Measurements from ENCODE around the gene PABPC3. TPM values are rescaled to one million over a fixed set of nuclear protein-coding genes. Genes with fewer than 3 reads are reported as not detected.

Gene PABPC3
- total RNA-seq, 6 experiments from 2014 or later, result 0.11 to 0.20 TPM; not detected in 4

DNA sequence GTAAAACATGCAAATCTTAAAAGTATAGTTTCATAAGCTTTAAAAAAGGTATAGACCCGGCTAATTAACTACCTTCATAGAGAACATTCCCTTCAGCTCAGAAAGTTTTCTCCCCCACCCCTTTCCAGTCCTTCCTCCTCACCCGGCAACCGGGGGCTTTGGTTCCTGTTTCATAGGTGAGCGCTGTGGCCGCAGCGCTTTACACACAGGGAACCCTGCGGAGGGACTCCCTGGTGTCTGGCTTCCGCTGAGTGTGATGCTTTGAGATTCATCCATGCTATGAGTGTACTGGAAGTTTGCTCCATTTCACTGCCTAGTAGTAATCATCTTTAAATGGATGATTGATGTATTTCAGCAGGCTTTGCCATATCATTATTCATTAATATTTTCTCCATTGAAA, 26.0 kb upstream of the PABPC3 start:
- ATAC-seq (no peak), DNase-seq (no peak)
- H3K27me3 ChIP-seq, result no peaks in the 10 kb centered on the region
- H3K4me3 ChIP-seq, result no peak overlapping the region
- TF ChIP-seq POLR2A (IDR thresholded peaks at IDR 0.05), result no peak
- TF ChIP-seq, protein P1, sequence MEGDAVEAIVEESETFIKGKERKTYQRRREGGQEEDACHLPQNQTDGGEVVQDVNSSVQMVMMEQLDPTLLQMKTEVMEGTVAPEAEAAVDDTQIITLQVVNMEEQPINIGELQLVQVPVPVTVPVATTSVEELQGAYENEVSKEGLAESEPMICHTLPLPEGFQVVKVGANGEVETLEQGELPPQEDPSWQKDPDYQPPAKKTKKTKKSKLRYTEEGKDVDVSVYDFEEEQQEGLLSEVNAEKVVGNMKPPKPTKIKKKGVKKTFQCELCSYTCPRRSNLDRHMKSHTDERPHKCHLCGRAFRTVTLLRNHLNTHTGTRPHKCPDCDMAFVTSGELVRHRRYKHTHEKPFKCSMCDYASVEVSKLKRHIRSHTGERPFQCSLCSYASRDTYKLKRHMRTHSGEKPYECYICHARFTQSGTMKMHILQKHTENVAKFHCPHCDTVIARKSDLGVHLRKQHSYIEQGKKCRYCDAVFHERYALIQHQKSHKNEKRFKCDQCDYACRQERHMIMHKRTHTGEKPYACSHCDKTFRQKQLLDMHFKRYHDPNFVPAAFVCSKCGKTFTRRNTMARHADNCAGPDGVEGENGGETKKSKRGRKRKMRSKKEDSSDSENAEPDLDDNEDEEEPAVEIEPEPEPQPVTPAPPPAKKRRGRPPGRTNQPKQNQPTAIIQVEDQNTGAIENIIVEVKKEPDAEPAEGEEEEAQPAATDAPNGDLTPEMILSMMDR (IDR thresholded peaks at IDR 0.05), result no peak
- H3K9me3 ChIP-seq, result no peaks in the 10 kb centered on the region
- intact Hi-C loops (cut with DNase I), result no loop called here
- no peaks in the 10 kb centered on the region for H3K36me3 ChIP-seq
- no peaks in the 10 kb centered on the region for H3K4me1 ChIP-seq
- H3K27ac ChIP-seq, result no peak overlapping the region
- WGBS (ENCODE audit: insufficient coverage, low coverage, low lambda C conversion rate, missing lambda C conversion rate), result 41% methylated on average over 7 of the region's 8 CpGs

GRCh38 chr13:25080773-25081172, 15.2 kb upstream of the PABPC3 start:
- Histone ChIP-seq H3K4me1 (no peaks in the 10 kb centered on the region), H3K27ac (no peak overlapping the region), H3K9me3 (no peaks in the 10 kb centered on the region), H3K36me3 (no peaks in the 10 kb centered on the region), H3K27me3 (no peaks in the 10 kb centered on the region), H3K4me3 (no peak overlapping the region)
- WGBS (ENCODE audit: insufficient coverage, low coverage, low lambda C conversion rate, missing lambda C conversion rate), result 43% methylated on average over 2 of the region's 2 CpGs
- TF ChIP-seq POLR2A (IDR thresholded peaks at IDR 0.05), result no peak
- TF ChIP-seq, protein P1 (IDR thresholded peaks at IDR 0.05), result no peak
- ATAC-seq (no peak), DNase-seq (no peak)
- intact Hi-C loops (cut with DNase I), result no loop called here

GRCh38 chr13:25084096-25084495, 11.8 kb upstream of the PABPC3 start:
- intact Hi-C loops (cut with DNase I), result no loop called here

GRCh38 chr13:25085125-25085742, 10.7 kb upstream of the PABPC3 start:
- ATAC-seq (peak; percentile 53 to 62 (median 58)), DNase-seq (no peak)
- Histone ChIP-seq H3K27ac (no peak overlapping the region), H3K27me3 (no peaks in the 10 kb centered on the region), H3K4me3 (no peak overlapping the region), H3K9me3 (no peaks in the 10 kb centered on the region), H3K36me3 (no peaks in the 10 kb centered on the region), H3K4me1 (no peaks in the 10 kb centered on the region)
- intact Hi-C loops (cut with DNase I), result no loop called here
- TF ChIP-seq, protein P1 (IDR thresholded peaks at IDR 0.05), result peak; percentile 41 to 54 (median 47)
- TF ChIP-seq POLR2A (IDR thresholded peaks at IDR 0.05), result no peak
- WGBS (ENCODE audit: insufficient coverage, low coverage, low lambda C conversion rate, missing lambda C conversion rate), result 34% methylated on average over 6 of the region's 6 CpGs

More at GRCh38 chr13:25084096-25084495, 11.8 kb upstream of the PABPC3 start:
- TF ChIP-seq, protein P1 (IDR thresholded peaks at IDR 0.05), result no peak
- TF ChIP-seq POLR2A (IDR thresholded peaks at IDR 0.05), result no peak
- Histone ChIP-seq H3K4me1 (no peaks in the 10 kb centered on the region), H3K27ac (no peak overlapping the region), H3K4me3 (no peak overlapping the region), H3K36me3 (no peaks in the 10 kb centered on the region), H3K27me3 (no peaks in the 10 kb centered on the region), H3K9me3 (no peaks in the 10 kb centered on the region)
- no peak for DNase-seq
- ATAC-seq, result no peak
- 31% methylated on average over 1 of the region's 1 CpG for WGBS (ENCODE audit: insufficient coverage, low coverage, low lambda C conversion rate, missing lambda C conversion rate)
